Gastroesophageal sphincter (tissue), 4 donors: ENCODE results near the gene ZFX. TPM values are rescaled to one million over a fixed set of nuclear protein-coding genes. Genes with fewer than 3 reads are reported as not detected.

ENCODE experiments used
- ATAC-seq: fragments of 150-250 bp; one replicate; pipeline ENCODE4 v1.9.1; 2016; ENCODE audit warnings: mild to moderate bottlenecking, moderate library complexity
- H3K27ac ChIP-seq, 4 donors: fragments of 200-600 bp; sonication (generic) in 3 of 4; 1 replicate in 3 of 4; 2 replicates in 1 of 4; pipeline ENCODE4 v1.5.1; 2016 to 2019
- H3K27me3 ChIP-seq: fragments of 200-600 bp; sonication (generic); one replicate; pipeline ENCODE4 v1.5.1; 2019
- H3K36me3 ChIP-seq, 2 donors: fragments of 200-600 bp; sonication (generic); one replicate each; pipeline ENCODE4 v1.5.1; 2019; ENCODE audit warnings: control low read depth in 1 of 2
- H3K4me1 ChIP-seq, 3 donors: fragments of 200-600 bp; sonication (generic); 1 replicate in 2 of 3; 2 replicates in 1 of 3; pipeline ENCODE4 v1.5.1; 2016 to 2019; ENCODE audit warnings: control low read depth in 2 of 3
- H3K4me3 ChIP-seq, 2 donors: fragments of 200-600 bp; sonication (generic); one replicate each; pipeline ENCODE4 v1.5.1; 2019; ENCODE audit warnings: mild to moderate bottlenecking in 1 of 2, moderate library complexity in 1 of 2
- H3K9me3 ChIP-seq, 3 donors: fragments of 200-600 bp; sonication (generic); one replicate each; pipeline ENCODE4 v1.5.1; 2017 to 2019; ENCODE audit warnings: control low read depth in 2 of 3
- CTCF ChIP-seq, 4 experiments: fragments of 200-600 bp in 2 of 4; fragments of 450-650 bp in 2 of 4; sonication (generic) in 1 of 4; IDR thresholded peaks; one replicate each; pipeline ENCODE4 v1.5.1; 2017 to 2019; ENCODE audit warnings: antibody characterized with exemption in 4 of 4, mild to moderate bottlenecking in 2 of 4, moderate library complexity in 2 of 4
- EP300 ChIP-seq: sonication (generic); formaldehyde crosslinking; IDR thresholded peaks from one replicate; pipeline ENCODE4 v1.6.1; 2017; ENCODE audit warnings: antibody characterized with exemption, mild to moderate bottlenecking
- POLR2A ChIP-seq, 2 donors: fragments of 450-650 bp; IDR thresholded peaks; one replicate each; pipeline ENCODE4 v1.6.1; 2017; ENCODE audit warnings: antibody characterized with exemption in 2 of 2, mild to moderate bottlenecking in 2 of 2, moderate library complexity in 1 of 2
- POLR2AphosphoS5 ChIP-seq: sonication (generic); formaldehyde crosslinking; IDR thresholded peaks from one replicate; pipeline ENCODE4 v1.6.1; 2017; ENCODE audit warnings: antibody characterized with exemption
- WGBS, 2 donors: methylation state at CpG; one replicate each; pipeline ENCODE4 v1.1.5; 2018; ENCODE audit warnings: low coverage in 1 of 2; 5-methylcytosine and 5-hydroxymethylcytosine counted together
- total RNA-seq, 4 donors: library from RNA; depleted of rRNA; stranded (reverse); fragments of >200 nt; gene quantifications; one replicate each; pipeline ENCODE4 v1.1.0, GENCODE V29; 2016

The ZFX gene
- 10 to 100 TPM; 59.6 to 94.3 (median 63.1) TPM for total RNA-seq

GRCh38 chrX:24149351-24150050 lies at the start of gene ZFX:
TSS of gene ZFX (plus strand) at chrX:24149729. CDS start at chrX:24172743, 23,014 bp downstream.
- Histone ChIP-seq H3K36me3 (no peaks in the 10 kb centered on the region), H3K27me3 (no peaks in the 10 kb centered on the region), H3K27ac (peak within 1 kb of the TSS; percentile 96 to 100 (median 100)), H3K4me1 (peaks cover 0 to 71% (median 26%) of the 10 kb centered on the region in 3 donors), H3K4me3 (peak within 1 kb of the TSS; percentile 67 to 98), H3K9me3 (no peaks in the 10 kb centered on the region)
- no CpG with 5 or more reads among the region's 104 CpGs for WGBS, 2 donors
- peak; percentile 77 for ATAC-seq
- TF ChIP-seq POLR2A (IDR thresholded peaks at IDR 0.05) (peak; percentile 39 to 57), POLR2AphosphoS5 (no peak), CTCF (IDR thresholded peaks at IDR 0.05) (peak in 1 of 4 experiments; percentile 50), EP300 (no peak)

- WGBS, 2 donors: 80 to 83% methylated on average over 1 of the region's 2 CpGs
- H3K9me3 ChIP-seq: no peaks in the 10 kb centered on the region
- H3K27ac ChIP-seq: no peak overlapping the region
- H3K4me1 ChIP-seq: no peaks in the 10 kb centered on the region
- H3K27me3 ChIP-seq: no peaks in the 10 kb centered on the region
- ATAC-seq: no peak
- TF ChIP-seq EP300 (no peak), POLR2AphosphoS5 (no peak), CTCF (IDR thresholded peaks at IDR 0.05) (no peak), POLR2A (IDR thresholded peaks at IDR 0.05) (no peak)
- H3K4me3 ChIP-seq: no peak overlapping the region
- no peaks in the 10 kb centered on the region for H3K36me3 ChIP-seq
Measured at GRCh38 chrX:24100713-24101112, 48.8 kb upstream of the ZFX start.

- Histone ChIP-seq H3K4me1 (no peaks in the 10 kb centered on the region), H3K36me3 (no peaks in the 10 kb centered on the region), H3K9me3 (no peaks in the 10 kb centered on the region), H3K27ac (no peak overlapping the region), H3K27me3 (no peaks in the 10 kb centered on the region), H3K4me3 (no peak overlapping the region)
- TF ChIP-seq CTCF (IDR thresholded peaks at IDR 0.05) (no peak), POLR2A (IDR thresholded peaks at IDR 0.05) (no peak), POLR2AphosphoS5 (no peak), EP300 (no peak)
- 50 to 77% methylated on average over 1 of the region's 2 CpGs for WGBS, 2 donors
- ATAC-seq: no peak
Measured at GRCh38 chrX:24110069-24110468, 39.5 kb upstream of the ZFX start.

GRCh38 chrX:24113181-24113580 lies 36.3 kb upstream of the ZFX start:
- no peak overlapping the region for H3K27ac ChIP-seq
- TF ChIP-seq POLR2AphosphoS5 (no peak), EP300 (no peak), POLR2A (IDR thresholded peaks at IDR 0.05) (no peak), CTCF (IDR thresholded peaks at IDR 0.05) (no peak)
- no peak for ATAC-seq
- H3K4me3 ChIP-seq: no peak overlapping the region
- no peaks in the 10 kb centered on the region for H3K36me3 ChIP-seq
- peaks cover 0 to 8% (median 0%) of the 10 kb centered on the region in 3 donors for H3K4me1 ChIP-seq
- no peaks in the 10 kb centered on the region for H3K9me3 ChIP-seq
- no peaks in the 10 kb centered on the region for H3K27me3 ChIP-seq
- 73 to 75% methylated on average over 2 of the region's 2 CpGs for WGBS, 2 donors

- Histone ChIP-seq H3K4me3 (peak overlapping the region in 1 of 2 donors; percentile 12), H3K9me3 (no peaks in the 10 kb centered on the region), H3K36me3 (no peaks in the 10 kb centered on the region), H3K27ac (peak overlapping the region; percentile 28 to 70 (median 58)), H3K27me3 (no peaks in the 10 kb centered on the region), H3K4me1 (peaks cover 0 to 8% (median 0%) of the 10 kb centered on the region in 3 donors)
- TF ChIP-seq CTCF (IDR thresholded peaks at IDR 0.05) (no peak), POLR2A (IDR thresholded peaks at IDR 0.05) (no peak), EP300 (no peak), POLR2AphosphoS5 (no peak)
- WGBS, 2 donors: 0 to 4% methylated on average over 3 of the region's 3 CpGs
- ATAC-seq: peak; percentile 82
Measured at GRCh38 chrX:24117258-24117657, 32.3 kb upstream of the ZFX start.
